RPMI8226 (cell line): ENCODE results near the gene SELENOW.
"Not testable (repeated sequence)": the region's sequence is repeated elsewhere in the genome, so short reads cannot be mapped to it uniquely, and the experiment has no call there.

Experiments used
- DNase-seq: peaks from one replicate; pipeline ENCODE4 v3.0.0-alpha.2; 2015

SELENOW gene

DNA sequence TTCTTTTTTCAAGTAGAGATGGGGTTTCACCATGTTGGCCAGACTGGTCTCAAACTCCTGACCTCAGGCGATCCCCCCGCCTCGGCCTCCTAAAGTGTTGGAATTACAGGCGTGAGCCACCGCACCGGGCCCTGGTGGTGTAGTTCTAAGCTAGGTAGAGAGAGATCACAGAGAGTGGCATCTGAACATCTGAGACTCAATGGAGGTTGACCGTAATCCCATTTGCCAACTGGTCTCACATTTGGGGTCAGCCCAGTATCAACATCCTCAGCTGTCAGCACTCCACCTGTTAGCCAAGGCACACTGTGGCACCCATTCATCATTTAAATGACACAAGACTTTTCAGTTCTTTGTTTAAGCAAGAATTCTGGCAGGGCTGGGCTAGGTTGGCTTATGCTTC, 8.1 kb downstream of the SELENOW start:
- no peak for DNase-seq

DNA sequence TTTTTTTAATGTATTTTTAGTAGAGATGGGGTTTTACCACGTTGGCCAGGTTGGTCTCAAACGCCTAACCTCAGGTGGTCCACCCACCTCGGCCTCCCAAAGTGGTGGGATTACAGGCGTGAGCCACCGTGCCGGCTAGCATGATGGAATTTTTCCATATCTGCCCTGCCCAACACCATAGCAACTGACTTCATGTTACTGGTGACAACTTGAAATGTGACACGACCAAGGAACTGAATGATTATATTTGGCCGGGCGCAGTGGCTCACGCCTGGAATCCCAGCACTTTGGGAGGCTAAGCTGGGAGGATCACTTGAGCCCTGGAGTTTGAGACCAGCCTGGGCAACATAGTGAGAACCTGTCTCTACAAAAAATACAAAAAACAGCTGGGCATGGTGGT, 8.8 kb downstream of the SELENOW start:
- DNase-seq, result not testable (repeated sequence)

DNA sequence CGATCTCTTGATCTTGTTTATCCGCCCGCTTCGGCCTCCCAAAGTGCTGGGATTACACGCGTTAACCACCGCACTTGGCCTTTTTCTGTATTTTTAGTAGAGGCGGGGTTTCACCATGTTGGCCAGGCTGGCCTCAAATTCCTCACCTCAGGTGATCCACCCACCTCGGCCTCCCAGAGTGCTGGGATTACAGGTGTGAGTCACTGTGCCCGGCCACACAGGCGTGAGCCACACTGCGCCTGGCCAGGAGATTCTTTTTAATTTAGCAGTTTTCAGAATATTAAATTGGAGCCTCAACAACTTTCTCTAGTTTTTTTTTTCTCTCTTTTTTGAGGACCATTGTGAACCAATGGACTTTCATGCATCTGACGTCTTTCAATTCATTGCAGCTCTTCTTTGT, 11.3 kb downstream of the SELENOW start:
- DNase-seq, result not testable (repeated sequence)

DNA sequence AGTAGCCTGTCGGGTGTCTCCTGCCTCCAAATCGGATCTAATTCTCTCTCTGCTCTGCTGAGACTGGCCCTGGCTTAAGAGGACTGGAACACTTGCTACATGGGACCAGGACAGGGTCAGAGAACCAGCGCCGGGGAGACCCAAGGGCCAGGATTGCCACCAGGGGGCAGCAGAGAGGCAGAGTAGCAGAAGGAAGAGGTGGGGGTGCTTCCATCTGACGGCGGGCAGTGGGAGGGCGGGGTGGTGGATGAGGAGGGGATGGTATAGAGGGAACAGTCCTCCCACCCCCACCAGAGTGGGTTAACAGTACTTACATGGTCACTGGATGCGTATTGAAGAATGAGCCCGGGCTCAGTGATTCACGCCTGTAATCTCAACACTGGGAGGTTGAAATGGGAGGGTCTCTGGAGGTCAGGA, 11.9 kb downstream of the SELENOW start:
- peak; percentile 75 for DNase-seq

DNA sequence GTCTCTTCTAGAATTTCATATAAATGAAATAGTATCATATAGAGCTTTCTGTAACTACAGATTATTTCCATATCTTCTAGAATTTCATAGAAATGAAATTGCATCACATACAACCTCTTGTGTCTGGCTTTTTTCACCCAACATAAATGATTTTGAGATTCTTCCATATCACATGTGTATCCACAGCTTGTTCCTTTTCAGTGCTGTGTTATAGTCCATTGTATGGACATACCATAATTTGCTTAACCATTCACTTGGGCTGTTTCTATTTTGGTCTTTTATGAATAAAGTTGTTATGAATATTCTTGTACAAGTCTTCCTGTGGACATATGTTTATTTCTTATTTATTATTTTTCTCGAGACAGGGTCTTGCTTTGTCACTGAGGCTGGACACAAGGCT, 14.1 kb downstream of the SELENOW start:
- DNase-seq, result no peak

DNA sequence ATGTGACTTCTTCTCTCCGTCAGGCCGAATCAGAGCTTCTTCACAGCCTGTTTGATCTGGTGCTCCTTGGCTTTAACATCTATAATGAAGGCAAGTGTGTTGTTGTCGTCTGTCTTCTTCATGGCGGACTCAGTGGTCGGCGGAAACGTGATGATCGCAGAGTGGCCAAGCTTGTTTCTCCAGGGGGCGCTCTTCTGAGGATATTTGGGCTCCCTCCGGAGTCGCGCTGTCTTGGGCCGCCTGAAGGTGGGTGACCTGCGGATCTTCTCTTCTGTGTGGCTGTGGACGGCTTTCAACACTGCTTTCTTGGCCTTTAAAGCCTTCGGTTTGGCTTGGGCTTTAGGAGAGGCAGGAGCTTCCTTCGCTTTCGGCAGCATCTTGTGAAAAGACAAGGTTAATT, 16.0 kb downstream of the SELENOW start:
- DNase-seq, result no peak

DNA sequence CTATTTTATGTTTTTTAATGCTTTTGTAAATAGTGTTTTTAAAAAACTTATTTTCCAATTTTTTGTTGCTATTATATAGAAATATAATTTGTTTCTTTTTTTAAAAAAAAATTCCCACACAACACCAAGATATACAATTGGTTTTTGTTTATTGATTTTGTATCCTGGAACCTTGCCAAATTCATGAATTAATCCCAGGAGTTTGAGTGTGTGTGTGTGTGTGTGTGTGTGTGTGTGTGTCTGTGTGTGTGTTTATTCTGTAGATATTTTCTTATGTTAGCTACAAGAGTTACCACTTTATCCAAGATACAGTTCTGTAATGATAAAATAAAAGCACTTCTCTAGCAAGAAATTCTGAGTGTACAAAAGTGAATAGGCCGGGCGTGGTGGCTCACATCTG, 18.3 kb downstream of the SELENOW start:
- no peak for DNase-seq

DNA sequence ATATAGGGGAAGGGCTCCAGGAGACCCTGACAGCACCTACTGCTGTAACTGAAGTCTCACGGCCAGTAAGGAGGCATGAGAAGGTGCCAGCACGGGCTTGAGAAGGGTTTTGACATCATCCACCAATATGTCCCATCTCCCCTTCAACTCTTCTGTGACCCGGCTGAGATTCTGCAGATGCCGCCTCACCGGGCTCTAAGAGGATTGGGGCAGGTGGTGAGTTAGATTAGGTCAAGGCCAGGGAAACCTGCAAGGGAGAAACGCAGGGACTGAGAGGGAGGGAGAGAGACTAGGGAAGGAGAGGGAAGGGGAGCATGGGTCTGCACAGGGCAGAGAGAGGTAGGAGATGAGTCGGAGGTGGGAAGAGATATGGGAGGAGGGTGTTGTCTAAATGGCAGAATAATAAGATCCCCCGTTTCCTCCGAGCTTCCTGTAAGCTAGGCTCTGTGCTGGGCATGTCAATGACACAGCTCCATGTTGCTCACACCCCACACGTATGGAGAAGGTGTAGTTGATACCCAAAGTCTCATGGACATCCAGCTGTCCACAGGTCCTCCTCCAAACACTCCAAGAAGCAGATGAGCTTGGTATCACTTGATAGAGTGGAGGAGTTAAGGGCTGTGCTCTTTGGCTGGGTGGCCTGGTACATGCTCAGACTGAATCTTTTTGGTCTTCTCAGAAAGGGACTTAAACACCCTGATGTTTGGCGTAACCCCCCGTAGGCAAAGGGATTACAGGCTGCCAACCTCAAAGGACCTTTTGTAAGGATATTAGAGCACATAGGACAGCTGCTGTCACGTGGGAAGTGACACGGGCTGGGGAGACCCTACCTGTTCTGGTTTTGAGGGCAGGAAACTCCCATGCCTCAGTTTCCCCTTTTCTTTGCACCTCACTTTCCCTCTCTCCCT, 19.7 kb downstream of the SELENOW start:
- DNase-seq, result no peak

DNA sequence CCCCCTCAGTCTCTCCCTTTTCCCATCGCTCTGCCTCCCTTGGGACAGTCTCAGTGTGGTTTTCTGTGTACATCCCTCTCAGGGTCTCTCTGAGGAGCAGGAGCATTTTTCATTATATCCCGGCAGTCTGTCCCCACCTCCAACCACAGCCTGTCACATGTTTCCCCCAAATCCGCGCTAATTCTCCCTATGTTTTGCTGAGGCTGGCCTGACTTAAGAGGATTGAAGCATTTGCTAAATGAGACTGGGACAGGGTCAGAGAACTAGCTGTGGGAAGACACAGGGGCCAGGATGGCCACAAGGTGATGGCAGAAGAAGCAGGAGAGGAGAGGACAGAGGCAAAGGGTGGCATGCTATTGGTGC, 20.4 kb downstream of the SELENOW start:
- DNase-seq, result no peak

DNA sequence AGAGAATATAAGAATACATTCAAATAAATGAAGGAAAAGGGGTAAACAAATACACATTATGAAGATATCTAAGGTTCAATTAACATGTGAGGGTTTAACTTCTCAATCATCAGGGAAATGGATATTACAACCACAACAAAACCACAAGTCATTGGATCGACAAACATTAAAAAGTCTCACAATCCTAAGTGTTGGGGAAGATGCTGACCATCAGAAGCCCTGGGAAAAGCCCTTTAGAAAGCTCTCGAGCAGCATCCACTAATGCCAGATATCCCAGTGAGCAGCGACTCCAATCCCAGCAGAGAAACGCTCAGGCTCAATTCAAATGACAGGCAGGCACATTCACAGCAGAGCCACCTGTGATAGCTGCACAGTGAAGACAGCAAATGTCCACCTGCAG, 22.8 kb downstream of the SELENOW start:
- no peak for DNase-seq

DNA sequence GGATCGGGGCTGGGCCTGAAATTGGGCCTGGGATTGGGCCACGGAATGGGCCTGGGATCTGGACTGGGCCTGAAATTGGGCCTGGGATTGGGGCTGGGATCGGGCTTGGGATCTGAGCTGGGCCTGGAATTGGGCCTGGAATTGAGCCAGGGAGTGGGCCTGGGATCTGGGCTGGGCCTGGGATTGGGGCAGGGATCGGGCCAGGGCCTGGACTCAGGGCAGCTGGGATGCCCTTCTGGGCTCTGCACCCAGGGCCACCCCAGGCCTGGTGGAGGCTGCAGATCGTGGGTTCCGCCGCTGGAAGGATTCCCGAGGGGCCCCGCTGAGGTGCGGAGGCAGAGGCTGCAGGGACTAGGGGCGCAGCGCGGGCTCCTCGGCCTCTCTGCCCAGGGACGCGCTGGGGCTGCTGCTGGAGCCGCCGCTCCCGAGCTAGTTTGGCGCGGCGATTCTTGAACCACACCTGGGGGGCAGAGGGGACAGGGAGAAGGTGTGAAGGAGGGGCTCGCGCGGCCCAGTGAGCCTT, 24.1 kb downstream of the SELENOW start:
- DNase-seq, result no peak

DNA sequence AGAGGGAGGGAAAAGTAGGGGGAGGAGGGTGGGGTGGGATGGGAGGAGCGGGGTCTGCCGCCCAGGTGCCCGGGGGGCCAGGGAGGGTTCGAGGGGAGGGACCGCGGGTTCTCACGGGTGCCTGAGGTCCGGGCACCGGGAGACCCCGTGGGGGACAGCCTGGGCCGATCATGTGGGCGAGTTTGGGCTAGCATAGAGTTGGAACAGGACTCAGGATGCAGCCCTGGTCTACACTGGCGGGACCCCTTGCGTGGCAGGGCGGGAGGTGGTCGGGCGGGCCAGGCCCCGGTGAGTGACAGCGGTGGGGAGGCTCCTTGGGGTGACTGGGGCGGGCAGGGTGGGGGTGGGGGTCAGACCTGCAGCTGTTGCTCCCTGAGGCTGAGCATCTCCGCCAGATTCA, 24.6 kb downstream of the SELENOW start:
- not testable (repeated sequence) for DNase-seq

DNA sequence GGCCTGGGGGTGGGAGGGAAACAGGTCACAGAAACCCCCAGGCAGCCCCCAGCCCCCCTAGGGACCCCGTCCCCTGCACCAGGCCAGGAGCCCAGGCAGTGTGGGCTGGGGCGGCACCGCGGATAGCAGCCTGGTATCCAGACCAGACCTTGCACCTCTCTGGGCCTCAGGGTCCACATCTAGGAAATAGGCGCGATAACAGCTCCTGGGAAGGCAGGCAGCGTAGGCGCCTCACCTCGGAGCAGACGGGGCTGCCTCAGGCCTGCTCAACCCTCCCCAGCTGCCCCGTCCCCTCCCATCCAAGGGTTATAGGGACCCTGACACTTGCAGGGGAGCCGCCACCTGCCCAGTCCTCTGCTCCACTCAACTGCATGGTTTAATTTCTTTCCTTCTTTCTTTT, 25.2 kb downstream of the SELENOW start:
- DNase-seq, result not testable (repeated sequence)

DNA sequence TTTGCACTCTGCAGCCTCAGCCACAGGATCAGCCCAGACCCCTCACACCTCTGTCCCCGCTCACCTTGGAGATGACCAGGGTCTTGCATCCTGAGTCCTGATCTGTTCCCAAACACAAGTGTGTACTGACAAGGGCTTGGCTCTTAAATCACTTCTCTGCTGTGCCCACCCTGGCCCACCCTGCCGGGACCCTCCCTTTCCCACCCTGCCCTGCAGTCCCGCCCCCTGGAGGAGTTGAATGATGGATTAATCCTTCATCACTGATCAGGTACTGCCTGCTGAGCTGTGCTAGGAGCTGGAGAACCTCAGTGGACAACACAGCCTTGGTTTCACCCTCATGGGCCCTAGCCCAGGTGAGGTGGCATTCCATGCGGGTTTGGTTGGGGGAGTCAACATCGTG, 25.9 kb downstream of the SELENOW start, which contains the start of gene TPRX1:
TSS of gene TPRX1 (minus strand) at position 101 of the 400 bp plus-strand sequence. CDS start at position 89, 12 bp downstream.
- DNase-seq, result not testable (repeated sequence)

DNA sequence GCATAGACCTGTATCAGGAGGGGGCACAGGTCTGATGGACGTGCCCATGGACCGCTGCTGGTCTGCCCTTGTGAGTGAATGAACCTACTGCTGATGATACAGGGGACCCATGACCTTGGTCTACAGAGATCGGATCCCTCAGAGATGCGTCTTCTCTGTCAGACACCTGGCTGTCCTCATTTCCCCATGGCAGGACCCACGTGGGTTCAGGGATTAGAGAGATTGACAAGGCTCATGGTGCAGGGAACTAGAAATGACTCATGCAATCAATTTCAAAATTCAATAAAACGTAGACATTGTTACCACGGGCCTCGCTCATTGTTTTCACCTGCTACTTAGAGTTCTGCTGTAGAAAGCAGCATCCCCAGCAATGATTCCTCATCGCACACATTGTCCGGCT, 26.8 kb downstream of the SELENOW start:
- no peak for DNase-seq

DNA sequence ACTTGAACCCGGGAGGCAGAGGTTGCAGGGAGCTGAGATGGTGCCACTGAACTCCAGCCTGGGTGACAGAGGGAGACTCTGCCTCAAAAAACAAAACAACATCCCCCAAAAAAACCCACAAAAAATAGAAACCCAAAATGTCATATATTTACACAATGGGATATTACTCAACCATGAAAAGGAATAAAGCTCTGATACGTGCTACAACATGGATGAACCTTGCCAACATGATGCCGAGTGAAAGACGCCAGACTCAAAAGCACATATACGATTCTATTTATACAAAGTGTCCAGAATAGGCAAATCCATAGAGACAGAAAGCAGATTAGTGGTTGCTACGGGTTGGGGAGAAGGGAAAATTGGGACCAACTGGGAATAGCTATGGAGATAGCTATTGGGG, 27.9 kb downstream of the SELENOW start:
- no peak for DNase-seq

DNA sequence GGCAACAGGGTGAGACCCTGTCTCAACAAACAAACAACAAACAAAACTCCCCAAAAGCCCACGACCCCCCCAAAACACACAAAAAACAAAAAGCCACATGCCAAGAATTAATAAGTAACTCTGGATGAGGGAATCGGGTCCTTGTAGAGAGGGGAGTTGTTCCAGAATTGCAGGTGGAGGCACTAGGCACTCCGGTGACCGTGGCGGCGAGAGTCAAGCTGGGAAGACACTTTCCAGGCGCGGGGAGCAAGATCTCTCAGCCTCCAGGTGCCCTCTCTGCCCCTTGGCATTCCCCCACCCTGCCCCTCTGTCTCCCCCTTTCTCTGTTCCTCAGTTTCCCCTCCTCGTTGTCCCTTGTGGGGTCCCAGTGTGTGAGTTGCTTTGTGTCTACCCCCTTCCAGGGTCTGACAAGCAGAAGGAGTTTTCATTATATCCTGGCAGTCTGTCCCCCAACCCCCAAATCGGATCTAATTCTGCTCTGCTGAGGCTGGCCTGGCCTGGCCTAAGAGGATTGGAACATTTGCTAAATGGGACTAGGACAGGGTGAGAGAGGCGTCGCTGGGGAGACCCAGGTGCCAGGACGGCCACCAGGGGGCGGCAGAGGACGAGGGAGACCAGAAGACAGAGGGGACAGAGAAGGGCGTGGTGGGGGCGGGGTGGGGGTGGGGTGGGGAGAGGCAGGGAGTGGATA, 34.9 kb downstream of the SELENOW start:
- DNase-seq, result peak; percentile 71

DNA sequence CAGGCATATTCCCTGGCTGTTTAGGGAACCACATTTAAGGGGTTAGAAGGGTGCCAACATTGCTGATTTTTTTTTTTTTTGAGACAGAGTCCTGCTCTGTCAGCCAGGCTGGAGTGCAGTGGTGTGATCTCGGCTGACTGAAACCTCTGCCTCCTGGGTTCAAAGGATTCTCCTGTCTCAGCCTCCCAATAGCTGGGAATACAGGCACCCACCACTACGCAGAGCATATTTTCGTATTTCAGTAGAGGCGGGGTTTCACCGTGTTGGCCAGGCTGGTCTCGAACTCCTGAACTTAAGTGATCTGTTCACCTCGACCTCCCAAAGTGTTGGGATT, 35.5 kb downstream of the SELENOW start:
- no peak for DNase-seq

DNA sequence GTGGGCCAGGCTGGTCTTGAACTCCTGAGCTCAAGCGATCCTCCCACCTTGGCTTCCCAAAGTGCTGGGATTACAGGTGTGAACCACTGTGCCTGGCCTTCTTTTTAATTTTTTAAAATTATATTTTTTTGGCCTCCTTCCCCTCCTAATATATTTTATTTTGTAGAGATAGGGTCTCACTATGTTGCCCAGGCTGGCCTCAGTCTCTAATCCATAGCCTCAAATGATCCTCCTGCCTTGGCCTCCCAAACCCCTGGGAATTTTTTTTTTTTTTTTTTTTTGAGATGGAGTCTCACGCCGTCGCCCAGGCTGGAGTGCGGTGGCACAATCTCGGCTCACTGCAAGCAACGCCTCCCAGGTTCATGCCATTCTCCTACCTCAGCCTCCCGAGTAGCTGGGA, 37.8 kb downstream of the SELENOW start:
- DNase-seq, result not testable (repeated sequence)

DNA sequence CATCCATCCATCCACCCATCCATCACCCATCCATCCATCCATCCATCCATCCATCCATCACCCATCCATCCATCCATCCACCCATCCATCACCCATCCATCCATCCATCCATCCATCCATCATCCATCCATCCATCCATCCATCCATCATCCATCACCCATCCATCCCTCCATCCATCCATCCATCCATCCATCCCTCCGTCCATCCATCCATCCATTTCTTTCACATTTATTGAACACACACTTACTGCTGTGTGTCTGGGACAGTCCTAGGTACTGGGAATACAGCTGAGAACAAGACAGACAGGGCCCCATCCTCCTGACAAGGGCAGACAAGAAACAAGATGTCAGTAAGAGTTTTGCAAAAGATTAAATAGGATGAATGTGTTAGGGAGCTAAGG, 39.7 kb downstream of the SELENOW start:
- DNase-seq, result not testable (repeated sequence)

DNA sequence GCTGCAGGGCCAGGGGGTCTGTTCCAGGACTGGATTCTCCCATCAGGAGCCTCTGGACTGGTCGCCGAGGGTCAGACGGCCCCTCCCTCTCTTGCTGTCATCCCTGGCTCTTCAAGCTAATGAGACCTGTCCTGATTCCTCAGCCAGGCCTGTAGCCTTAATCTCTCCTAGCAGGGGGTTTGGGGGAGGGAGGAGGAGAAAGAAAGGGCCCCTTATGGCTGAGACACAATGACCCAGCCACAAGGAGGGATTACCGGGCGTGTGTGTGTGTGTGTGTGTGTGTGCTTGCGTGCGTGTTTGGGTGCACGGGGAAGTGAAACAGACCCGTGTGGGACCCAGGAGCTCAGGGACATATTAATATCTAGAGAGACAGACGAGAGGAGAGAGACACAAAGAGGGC, 41.4 kb downstream of the SELENOW start:
- DNase-seq, result no peak

DNA sequence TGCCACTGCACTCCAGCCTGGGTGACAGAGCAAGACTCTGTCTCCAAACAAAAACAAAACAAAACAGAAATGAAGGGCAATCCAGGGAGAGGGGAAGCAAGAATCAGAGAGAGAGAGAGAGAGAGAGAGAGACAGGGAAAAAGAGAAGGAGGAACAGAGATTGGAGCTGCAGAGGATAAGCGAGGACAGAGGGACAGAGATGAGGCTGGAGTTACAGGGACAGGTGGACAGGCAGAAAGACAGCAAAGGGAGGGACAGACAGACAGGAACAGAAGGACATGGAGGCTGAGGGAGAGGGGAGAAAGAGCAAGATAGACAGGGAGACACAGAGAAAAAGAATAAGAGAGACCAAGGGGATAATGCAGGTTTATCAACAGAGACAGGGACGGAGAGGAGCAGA, 41.9 kb downstream of the SELENOW start:
- DNase-seq, result no peak

DNA sequence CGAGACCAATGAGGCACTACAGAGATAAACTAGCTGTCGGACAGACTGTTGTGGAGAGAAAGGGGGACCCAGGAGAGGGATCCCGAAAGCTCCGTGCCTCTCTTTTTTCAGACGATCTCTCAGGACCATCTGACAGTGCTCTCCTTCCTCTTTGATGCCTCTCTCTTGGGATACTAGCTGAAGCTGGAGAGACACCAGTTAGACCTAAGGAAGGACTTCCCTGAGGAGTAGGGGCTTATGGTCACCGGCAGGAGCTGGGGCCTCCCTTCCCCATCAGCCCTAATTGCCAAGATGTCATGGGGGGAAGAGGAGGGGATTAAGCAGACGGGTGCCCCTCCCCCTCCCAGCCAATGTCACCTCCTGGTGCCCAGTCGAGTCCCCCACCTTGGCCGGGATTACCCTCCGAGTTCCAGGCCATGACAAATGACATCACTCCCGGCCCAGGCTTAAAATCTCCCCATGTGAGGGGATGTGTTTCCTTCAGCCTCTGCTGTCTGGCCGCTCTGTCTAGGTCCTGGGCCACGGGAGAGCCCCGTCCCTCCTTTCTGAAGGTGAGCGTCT, 43.0 kb downstream of the SELENOW start, which contains the start of gene CRX:
TSS of gene CRX (plus strand) at position 478 of the 561 bp plus-strand sequence. CDS start 12,507 bp downstream, outside the sequence.
- DNase-seq, result no peak

DNA sequence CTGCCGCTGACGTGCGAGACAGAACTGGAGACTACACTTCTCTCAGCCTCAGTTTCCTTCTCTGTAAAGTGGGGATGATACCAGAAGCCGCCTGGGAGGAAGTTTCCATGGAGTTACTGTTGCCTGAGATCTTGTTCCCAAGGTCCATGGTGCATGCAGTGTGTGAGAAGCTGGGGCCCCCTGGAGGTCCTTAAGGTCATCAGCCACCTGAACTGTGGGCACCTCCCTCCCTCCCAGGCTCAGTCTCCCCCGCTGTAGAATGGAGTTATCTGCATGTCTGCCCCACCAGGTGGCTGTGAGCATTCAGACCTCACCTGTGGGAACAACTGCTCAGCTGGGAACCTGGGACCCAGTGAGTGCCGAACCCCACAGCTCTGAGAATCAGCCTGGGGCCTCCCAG, 45.9 kb downstream of the SELENOW start:
- DNase-seq, result no peak
